HCT116 (cell line): ENCODE data around the gene GGPS1.

Experiments used
- CEBPB ChIP-seq: IDR thresholded peaks from 2 replicates; pipeline ENCODE4 v1.6.1; 2012; ENCODE audit warnings: low read depth
- CTCF ChIP-seq, 3 experiments: fragments of 200-600 bp in 1 of 3; sonication (generic) in 1 of 3; IDR thresholded peaks in 2 of 3; conservative IDR thresholded peaks in 1 of 3; 2 replicates each; pipeline ENCODE4 v1.5.1; 2012 to 2017; ENCODE audit warnings: low read depth in 2 of 3, low read length in 2 of 3, antibody characterized with exemption in 1 of 3, borderline replicate concordance in 1 of 3, control low read depth in 1 of 3, mild to moderate bottlenecking in 1 of 3, mixed read lengths in 1 of 3, mixed run types in 1 of 3, moderate library complexity in 1 of 3; ENCODE audit not compliant: insufficient read depth in 1 of 3
- EGR1 ChIP-seq: IDR thresholded peaks from 2 replicates; pipeline ENCODE4 v1.6.1; 2012; ENCODE audit warnings: low read depth
- EZH2 ChIP-seq: fragments of 200-600 bp; sonication (generic); IDR thresholded peaks from 2 replicates; pipeline ENCODE4 v1.6.1; 2017; ENCODE audit warnings: antibody characterized with exemption, mixed run types
- POLR2A ChIP-seq: IDR thresholded peaks from 2 replicates; pipeline ENCODE4 v1.7.0; 2011; ENCODE audit warnings: borderline replicate concordance; ENCODE audit not compliant: insufficient read depth, insufficient read length; ENCODE audit errors: extremely low read depth
- POLR2AphosphoS5 ChIP-seq: IDR thresholded peaks from 2 replicates; pipeline ENCODE4 v1.6.1; 2011; ENCODE audit warnings: mild to moderate bottlenecking, low read depth, low read length, moderate library complexity
- SIN3A ChIP-seq: IDR thresholded peaks from 2 replicates; pipeline ENCODE4 v1.6.1; 2012; ENCODE audit warnings: low read depth
- SP1 ChIP-seq: IDR thresholded peaks from 2 replicates; pipeline ENCODE4 v1.6.1; 2012; ENCODE audit warnings: low read depth
- YY1 ChIP-seq: IDR thresholded peaks from 2 replicates; pipeline ENCODE4 v1.6.1; 2011; ENCODE audit warnings: low read length, low read depth, moderate library complexity, mild to moderate bottlenecking; ENCODE audit not compliant: insufficient replicate concordance; ENCODE audit errors: extremely low read depth

GRCh38 chr1:235327559-235328270 lies 655 bp upstream of the GGPS1 start, which contains the start of gene ARID4B:
- TF ChIP-seq CTCF (IDR thresholded peaks at IDR 0.05 in 2 of 3, conservative IDR thresholded peaks at IDR 0.05 in 1 of 3; ENCODE audit: borderline replicate concordance in 1 of 3, insufficient read depth in 1 of 3, low read depth in 2 of 3, low read length in 2 of 3), result no peak
- no peak for TF ChIP-seq EGR1
- no peak; the same call in 1 of the 2 replicates for TF ChIP-seq SIN3A
- TF ChIP-seq POLR2AphosphoS5, result peak; percentile 85
- TF ChIP-seq POLR2A, result no peak
- no peak for TF ChIP-seq CEBPB
- TF ChIP-seq YY1, result no peak
- no peak for TF ChIP-seq EZH2
- no peak for TF ChIP-seq SP1
